Nephron progenitor cell (in vitro differentiated cells): ENCODE data around the gene MRPL41.
"Not testable (repeated sequence)": the region's sequence is repeated elsewhere in the genome, so short reads cannot be mapped to it uniquely, and the experiment has no call there.

Experiments
- DNase-seq: peaks from one replicate; pipeline ENCODE4 v3.0.0; 2021
- H3K27ac Mint-ChIP-seq: 2 replicates; pipeline ENCODE4 v1.8.0; 2021; ENCODE audit warnings: mild to moderate bottlenecking, moderate library complexity, mixed read lengths
- H3K27me3 Mint-ChIP-seq: 2 replicates; pipeline ENCODE4 v1.8.0; 2021; ENCODE audit warnings: mild to moderate bottlenecking, low read depth, mixed read lengths; ENCODE audit not compliant: poor library complexity
- H3K36me3 Mint-ChIP-seq: 2 replicates; pipeline ENCODE4 v1.8.0; 2021; ENCODE audit warnings: low read depth, mixed read lengths
- H3K4me1 Mint-ChIP-seq: 2 replicates; pipeline ENCODE4 v1.8.0; 2021; ENCODE audit warnings: mixed read lengths
- H3K4me3 Mint-ChIP-seq: 2 replicates; pipeline ENCODE4 v1.8.0; 2021; ENCODE audit warnings: mild to moderate bottlenecking, moderate library complexity, mixed read lengths
- H3K9me3 Mint-ChIP-seq: 2 replicates; pipeline ENCODE4 v1.8.0; 2021; ENCODE audit warnings: mild to moderate bottlenecking, moderate library complexity, mixed read lengths
- TF ChIP-seq, protein P1 (sequence below): fragments of 200-600 bp; sonication (generic); IDR thresholded peaks from 2 replicates; pipeline ENCODE4 v1.5.0; 2021; ENCODE audit warnings: antibody characterized with exemption

Gene MRPL41

GRCh38 chr9:137552022-137552768, 516 bp downstream of the MRPL41 start:
- Mint-ChIP-seq H3K27me3 (peaks cover 6% of the 10 kb centered on the region), H3K9me3 (peaks cover 9% of the 10 kb centered on the region), H3K4me1 (peaks cover 25% of the 10 kb centered on the region), H3K4me3 (peak overlapping the region; percentile 86), H3K27ac (no peak overlapping the region), H3K36me3 (peaks cover 36% of the 10 kb centered on the region)
- TF ChIP-seq, protein P1, sequence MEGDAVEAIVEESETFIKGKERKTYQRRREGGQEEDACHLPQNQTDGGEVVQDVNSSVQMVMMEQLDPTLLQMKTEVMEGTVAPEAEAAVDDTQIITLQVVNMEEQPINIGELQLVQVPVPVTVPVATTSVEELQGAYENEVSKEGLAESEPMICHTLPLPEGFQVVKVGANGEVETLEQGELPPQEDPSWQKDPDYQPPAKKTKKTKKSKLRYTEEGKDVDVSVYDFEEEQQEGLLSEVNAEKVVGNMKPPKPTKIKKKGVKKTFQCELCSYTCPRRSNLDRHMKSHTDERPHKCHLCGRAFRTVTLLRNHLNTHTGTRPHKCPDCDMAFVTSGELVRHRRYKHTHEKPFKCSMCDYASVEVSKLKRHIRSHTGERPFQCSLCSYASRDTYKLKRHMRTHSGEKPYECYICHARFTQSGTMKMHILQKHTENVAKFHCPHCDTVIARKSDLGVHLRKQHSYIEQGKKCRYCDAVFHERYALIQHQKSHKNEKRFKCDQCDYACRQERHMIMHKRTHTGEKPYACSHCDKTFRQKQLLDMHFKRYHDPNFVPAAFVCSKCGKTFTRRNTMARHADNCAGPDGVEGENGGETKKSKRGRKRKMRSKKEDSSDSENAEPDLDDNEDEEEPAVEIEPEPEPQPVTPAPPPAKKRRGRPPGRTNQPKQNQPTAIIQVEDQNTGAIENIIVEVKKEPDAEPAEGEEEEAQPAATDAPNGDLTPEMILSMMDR, result no peak
- no peak for DNase-seq

DNA sequence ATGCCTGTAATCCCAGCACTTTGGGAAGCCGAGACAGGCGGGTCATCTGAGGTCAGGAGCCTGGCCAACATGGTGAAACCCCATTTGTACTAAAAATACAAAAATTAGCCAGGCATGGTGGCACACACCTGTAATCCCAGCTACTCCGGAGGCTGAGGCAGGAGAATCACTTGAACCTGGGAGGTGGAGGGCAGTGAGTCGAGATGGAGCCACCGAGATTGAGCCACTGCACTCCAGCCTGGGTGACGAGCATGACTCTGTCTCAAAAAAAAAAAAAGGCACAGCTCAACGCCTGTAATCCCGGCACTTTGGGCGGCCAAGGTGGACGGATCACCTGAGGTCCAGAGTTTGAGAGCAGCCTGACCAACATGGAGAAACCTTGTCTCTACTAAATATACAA, 2.0 kb downstream of the MRPL41 start:
- H3K27ac Mint-ChIP-seq, DNase-seq, H3K27me3 Mint-ChIP-seq, H3K4me3 Mint-ChIP-seq, H3K9me3 Mint-ChIP-seq: not testable (repeated sequence)
- H3K36me3 Mint-ChIP-seq, result peaks cover 40% of the 10 kb centered on the region
- peaks cover 21% of the 10 kb centered on the region for H3K4me1 Mint-ChIP-seq

DNA sequence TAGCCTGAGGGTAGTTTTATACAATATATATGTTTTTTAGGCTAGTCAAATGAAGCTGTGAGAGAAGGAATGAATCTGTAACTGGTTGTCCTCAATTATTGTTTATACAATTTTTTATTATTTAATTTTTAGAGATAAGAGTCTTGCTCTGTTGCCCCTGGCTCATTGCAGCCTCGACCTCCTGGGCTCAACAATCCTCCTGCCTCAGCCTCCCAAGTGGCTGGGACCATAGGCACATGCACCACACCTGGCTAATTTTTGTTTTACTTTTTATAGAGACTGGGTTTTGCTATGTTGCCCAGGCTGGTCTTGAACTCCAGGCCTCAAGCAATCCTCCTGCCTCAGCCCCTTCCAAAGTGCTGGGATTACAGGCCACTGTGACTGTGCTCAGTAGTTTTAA, 2.7 kb downstream of the MRPL41 start:
- peaks cover 42% of the 10 kb centered on the region for H3K36me3 Mint-ChIP-seq
- peaks cover 2% of the 10 kb centered on the region for H3K27me3 Mint-ChIP-seq
- no peak for DNase-seq
- no peak overlapping the region for H3K4me3 Mint-ChIP-seq
- H3K9me3 Mint-ChIP-seq, result no peaks in the 10 kb centered on the region
- peaks cover 16% of the 10 kb centered on the region for H3K4me1 Mint-ChIP-seq
- H3K27ac Mint-ChIP-seq, result no peak overlapping the region
- TF ChIP-seq, protein P1, result no peak

DNA sequence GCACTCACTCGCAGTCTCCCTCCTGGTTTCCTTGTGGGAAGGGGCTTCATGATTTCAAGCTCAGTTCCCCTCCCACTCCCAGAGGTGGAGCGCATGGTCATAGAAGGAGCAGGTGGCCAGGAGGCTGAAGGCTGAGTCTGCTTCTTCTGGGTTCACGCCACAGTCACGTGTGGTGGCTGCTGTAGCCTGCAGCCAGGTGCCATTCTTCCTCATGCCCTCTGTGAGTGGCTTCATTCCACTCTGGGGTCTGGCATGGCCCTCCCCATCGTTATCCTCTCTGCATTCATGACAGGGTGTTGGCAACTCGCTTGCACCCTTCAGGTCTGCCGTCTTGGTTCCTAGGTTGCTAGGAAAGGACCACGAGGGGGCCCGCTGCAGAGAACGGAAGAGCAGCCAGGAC, 3.5 kb downstream of the MRPL41 start:
- peaks cover 50% of the 10 kb centered on the region for H3K36me3 Mint-ChIP-seq
- DNase-seq, result no peak
- H3K27ac Mint-ChIP-seq, result no peak overlapping the region
- H3K9me3 Mint-ChIP-seq, result peaks cover 8% of the 10 kb centered on the region
- peaks cover 2% of the 10 kb centered on the region for H3K27me3 Mint-ChIP-seq
- TF ChIP-seq, protein P1, result no peak
- peaks cover 14% of the 10 kb centered on the region for H3K4me1 Mint-ChIP-seq
- no peak overlapping the region for H3K4me3 Mint-ChIP-seq

DNA sequence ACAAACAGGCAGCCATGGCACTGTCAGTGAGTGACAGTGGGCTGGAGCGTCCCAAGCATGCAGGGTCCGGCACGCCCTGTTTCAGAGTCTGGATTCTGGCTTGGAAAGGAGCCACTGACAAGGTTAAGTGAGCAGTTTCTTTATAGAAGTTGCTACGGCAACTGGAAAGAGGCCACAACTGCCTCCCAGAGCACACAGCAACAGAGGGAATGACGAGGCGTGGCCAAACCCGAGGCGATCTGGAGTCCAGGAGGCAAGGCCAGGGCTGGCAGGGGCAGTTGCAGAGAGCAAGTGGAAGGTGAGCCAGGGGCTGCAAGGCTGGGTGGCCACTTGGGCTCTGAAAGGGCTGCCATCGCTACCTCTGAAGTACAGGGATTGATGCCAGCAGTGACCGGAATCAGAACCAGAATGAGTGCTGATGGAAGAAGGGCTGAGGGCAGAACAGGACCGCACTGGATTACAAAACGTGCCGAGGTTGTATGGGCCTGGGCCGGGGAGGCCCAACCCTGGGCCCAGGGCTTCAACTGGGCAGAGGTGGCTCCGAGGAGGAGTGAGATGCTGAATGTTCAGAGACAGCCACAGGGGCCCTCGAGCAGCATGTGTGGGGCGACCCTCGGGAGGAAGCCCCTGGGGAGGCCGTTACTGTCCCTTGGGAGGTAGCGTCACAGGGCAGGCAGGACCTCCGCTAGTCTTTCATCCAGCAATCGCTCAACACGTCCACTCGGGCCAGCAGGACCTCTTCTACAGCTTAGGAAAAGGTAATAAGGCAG, 4.6 kb downstream of the MRPL41 start:
- Mint-ChIP-seq H3K4me1 (peaks cover 11% of the 10 kb centered on the region), H3K27ac (no peak overlapping the region), H3K9me3 (peaks cover 10% of the 10 kb centered on the region), H3K27me3 (peaks cover 2% of the 10 kb centered on the region), H3K4me3 (no peak overlapping the region), H3K36me3 (peaks cover 59% of the 10 kb centered on the region)
- TF ChIP-seq, protein P1, result no peak
- no peak for DNase-seq

DNA sequence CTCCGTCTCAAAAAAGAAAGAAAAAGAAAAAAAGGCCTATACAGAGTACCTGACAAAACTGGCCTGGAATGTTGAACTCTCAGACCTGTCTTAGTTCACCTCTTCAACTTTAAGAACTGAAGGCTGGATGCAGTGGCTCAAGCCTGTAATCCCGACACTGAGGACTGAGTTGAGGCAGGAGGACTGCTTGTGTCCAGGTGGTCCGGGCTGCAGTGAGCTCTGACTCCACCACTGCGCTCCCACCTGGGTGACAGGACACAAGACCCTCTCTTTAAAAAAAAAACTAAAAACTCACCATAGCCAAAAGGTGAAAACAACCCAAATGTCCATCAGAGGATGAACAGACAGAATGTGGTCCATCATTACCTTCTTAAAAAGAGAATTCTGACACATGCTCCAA, 6.4 kb downstream of the MRPL41 start:
- peaks cover 5% of the 10 kb centered on the region for H3K27me3 Mint-ChIP-seq
- H3K9me3 Mint-ChIP-seq, result peaks cover 10% of the 10 kb centered on the region
- peak overlapping the region; percentile 57 for H3K27ac Mint-ChIP-seq
- TF ChIP-seq, protein P1, result no peak
- peaks cover 73% of the 10 kb centered on the region for H3K36me3 Mint-ChIP-seq
- no peak overlapping the region for H3K4me3 Mint-ChIP-seq
- no peak for DNase-seq
- H3K4me1 Mint-ChIP-seq, result peaks cover 6% of the 10 kb centered on the region
